DOHH2 (cell line): Measurements from ENCODE around the gene TMEM38B.

Experiments used
- H3F3A ChIP-seq: fragments of 200-600 bp; sonication (generic), shearing (Covaris generic); 2 replicates; pipeline ENCODE4 v1.6.0; 2016; ENCODE audit warnings: antibody characterized with exemption, mild to moderate bottlenecking; ENCODE audit not compliant: control insufficient read depth, insufficient read depth
- H3K27ac ChIP-seq: fragments of 200-600 bp; sonication (generic); 2 replicates; pipeline ENCODE4 v1.5.1; 2014; ENCODE audit warnings: low read depth, mild to moderate bottlenecking, low read length, moderate library complexity
- H3K27me3 ChIP-seq: fragments of 200-600 bp; sonication (generic); 2 replicates; pipeline ENCODE4 v1.6.1; 2014; ENCODE audit warnings: mild to moderate bottlenecking, low read length, mixed read lengths; ENCODE audit not compliant: control insufficient read depth
- H3K36me3 ChIP-seq: fragments of 200-600 bp; sonication (generic); 2 replicates; pipeline ENCODE4 v1.6.1; 2014; ENCODE audit warnings: mild to moderate bottlenecking, low read length, moderate library complexity, mixed read lengths; ENCODE audit not compliant: control insufficient read depth
- H3K4me1 ChIP-seq: fragments of 200-600 bp; sonication (generic); 2 replicates; pipeline ENCODE4 v1.6.1; 2014; ENCODE audit warnings: mild to moderate bottlenecking, low read length, mixed read lengths; ENCODE audit not compliant: control insufficient read depth
- H3K4me2 ChIP-seq: fragments of 200-600 bp; sonication (generic); 2 replicates; pipeline ENCODE4 v1.6.0; 2014; ENCODE audit warnings: mild to moderate bottlenecking, low read length, moderate library complexity
- H3K4me3 ChIP-seq: fragments of 200-600 bp; sonication (generic); 2 replicates; pipeline ENCODE4 v1.5.1; 2014; ENCODE audit warnings: mild to moderate bottlenecking, low read length, mixed read lengths
- H3K79me2 ChIP-seq: fragments of 200-600 bp; sonication (generic); 2 replicates; pipeline ENCODE4 v1.6.1; 2014; ENCODE audit warnings: mild to moderate bottlenecking, low read length, mixed read lengths; ENCODE audit not compliant: control insufficient read depth
- H3K9me2 ChIP-seq: fragments of 200-600 bp; sonication (generic); replicated peaks from 2 replicates; pipeline ENCODE4 v1.6.1; 2014; ENCODE audit warnings: mild to moderate bottlenecking, low read length, mixed read lengths; ENCODE audit not compliant: control insufficient read depth
- H3K9me3 ChIP-seq: fragments of 200-600 bp; sonication (generic); 2 replicates; pipeline ENCODE4 v1.6.1; 2014; ENCODE audit warnings: antibody characterized with exemption, low read length, mixed read lengths; ENCODE audit not compliant: control insufficient read depth, insufficient read depth
- H4K20me1 ChIP-seq: fragments of 200-600 bp; sonication (generic); 2 replicates; pipeline ENCODE4 v1.6.0; 2014; ENCODE audit warnings: low read depth, mild to moderate bottlenecking, antibody characterized with exemption, low read length, moderate library complexity; ENCODE audit not compliant: control insufficient read depth, insufficient read depth
- CTCF ChIP-seq: fragments of 200-600 bp; sonication (generic); IDR thresholded peaks from one replicate; pipeline ENCODE4 v1.5.1; 2014; ENCODE audit warnings: antibody characterized with exemption, mild to moderate bottlenecking, low read depth, low read length; ENCODE audit not compliant: poor library complexity, severe bottlenecking
- EZH2phosphoT487 ChIP-seq: fragments of 200-600 bp; sonication (generic); IDR thresholded peaks from 2 replicates; pipeline ENCODE4 v1.6.1; 2017; ENCODE audit warnings: borderline replicate concordance, mild to moderate bottlenecking, antibody characterized with exemption, low read length, moderate library complexity, mixed read lengths

TMEM38B gene

DNA sequence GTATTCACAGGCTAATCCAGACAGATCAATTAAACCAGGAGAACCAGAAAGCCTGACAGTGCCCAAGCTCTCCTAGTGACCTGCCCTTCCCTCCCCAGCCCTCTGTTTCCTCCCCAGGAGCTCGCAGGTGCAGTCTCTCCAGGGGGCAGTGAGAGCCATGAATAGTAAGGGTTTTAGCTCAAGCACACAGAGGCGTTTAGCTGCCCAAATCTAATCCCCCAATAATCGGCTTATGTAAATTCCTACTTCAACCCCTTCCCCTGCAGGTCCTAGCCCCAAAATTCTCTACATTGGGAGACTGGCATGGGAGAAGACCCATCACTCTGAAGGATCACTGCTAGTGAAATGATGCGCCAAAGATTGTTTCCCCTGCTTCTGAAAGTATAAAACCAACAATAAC is 42.5 kb upstream of the TMEM38B start:
- no peak overlapping the region for H3K4me2 ChIP-seq
- H3K27ac ChIP-seq = no peak overlapping the region
- no peaks in the 10 kb centered on the region for H3K36me3 ChIP-seq
- H3K4me1 ChIP-seq = 0 out of 2 replicates have a peak, but pooled peaks cover 7% of the 10 kb centered on the region
- no peaks in the 10 kb centered on the region for H3K9me2 ChIP-seq
- H3K27me3 ChIP-seq = peaks cover 14% of the 10 kb centered on the region
- no peak overlapping the region for H3K4me3 ChIP-seq
- H3K9me3 ChIP-seq = no peaks in the 10 kb centered on the region
- H3F3A ChIP-seq = 0 out of 2 replicates have a peak, but pooled peaks cover 2% of the 10 kb centered on the region
- no peak for TF ChIP-seq EZH2phosphoT487
- no peak for TF ChIP-seq CTCF
- no peaks in the 10 kb centered on the region for H3K79me2 ChIP-seq
- no peaks in the 10 kb centered on the region for H4K20me1 ChIP-seq

- Histone ChIP-seq H3K4me3 (peak overlapping the region; percentile 60), H3K4me2 (peak overlapping the region; percentile 56), H3K27ac (no peak overlapping the region), H3K27me3 (peaks cover 18% of the 10 kb centered on the region), H3K36me3 (no peaks in the 10 kb centered on the region), H3K79me2 (no peaks in the 10 kb centered on the region), H3K9me2 (no peaks in the 10 kb centered on the region), H4K20me1 (no peaks in the 10 kb centered on the region), H3K4me1 (peaks cover 14% of the 10 kb centered on the region), H3F3A (no peaks in the 10 kb centered on the region), H3K9me3 (no peaks in the 10 kb centered on the region)
- peak; percentile 80; the same call in 1 of the 2 replicates for TF ChIP-seq EZH2phosphoT487
- TF ChIP-seq CTCF = no peak
These were observed 38.0 kb upstream of the TMEM38B start for GRCh38 chr9:105656131-105656921.

GRCh38 chr9:105658351-105658750 is 36.0 kb upstream of the TMEM38B start:
- Histone ChIP-seq H3K9me3 (no peaks in the 10 kb centered on the region), H3K4me2 (no peak overlapping the region), H3K4me3 (no peak overlapping the region), H3K79me2 (no peaks in the 10 kb centered on the region), H3K4me1 (peaks cover 28% of the 10 kb centered on the region), H3F3A (no peaks in the 10 kb centered on the region), H3K27me3 (peaks cover 18% of the 10 kb centered on the region), H3K9me2 (no peaks in the 10 kb centered on the region), H3K27ac (no peak overlapping the region), H4K20me1 (no peaks in the 10 kb centered on the region), H3K36me3 (no peaks in the 10 kb centered on the region)
- TF ChIP-seq EZH2phosphoT487 (no peak), CTCF (no peak)
